GM23338 (cell line): ENCODE measurements around the gene BCL10. TPM values are rescaled to one million over a fixed set of nuclear protein-coding genes. Genes with fewer than 3 reads are reported as not detected.

Source experiments
- ATAC-seq: fragments of 200-7000 bp; cut with Tn5 transposase; 3 replicates; pipeline ENCODE4 v1.9.1; 2020
- DNase-seq: peaks from one replicate; pipeline ENCODE4 v3.0.0-alpha.2; 2015; ENCODE audit warnings: low spot score
- H2AFZ ChIP-seq: fragments of 200-600 bp; sonication (generic); 2 replicates; pipeline ENCODE4 v1.8.0; 2016; ENCODE audit warnings: antibody characterized with exemption, mild to moderate bottlenecking, moderate library complexity
- H3F3A ChIP-seq: fragments of 200-600 bp; sonication (generic); replicated peaks from 2 replicates; pipeline ENCODE4 v1.8.0; 2017; ENCODE audit warnings: antibody characterized with exemption, mixed run types, low read depth
- H3K27ac ChIP-seq: fragments of 200-600 bp; sonication (generic); 2 replicates; pipeline ENCODE4 v1.6.1; 2016; ENCODE audit warnings: low read depth
- H3K27me3 ChIP-seq: fragments of 200-600 bp; sonication (generic); 2 replicates; pipeline ENCODE4 v1.8.0; 2016; ENCODE audit warnings: mild to moderate bottlenecking, mixed run types, moderate library complexity; ENCODE audit not compliant: insufficient read depth
- H3K36me3 ChIP-seq: fragments of 200-600 bp; sonication (generic); 2 replicates; pipeline ENCODE4 v1.8.0; 2016; ENCODE audit warnings: mild to moderate bottlenecking; ENCODE audit not compliant: insufficient read depth
- H3K4me1 ChIP-seq: fragments of 200-600 bp; sonication (generic); 2 replicates; pipeline ENCODE4 v1.8.0; 2016; ENCODE audit warnings: mild to moderate bottlenecking, moderate library complexity; ENCODE audit not compliant: insufficient read depth
- H3K4me2 ChIP-seq: fragments of 200-600 bp; sonication (generic); 2 replicates; pipeline ENCODE4 v1.7.1; 2017; ENCODE audit warnings: mixed run types
- H3K4me3 ChIP-seq: fragments of 200-600 bp; sonication (generic); 2 replicates; pipeline ENCODE4 v1.6.1; 2016; ENCODE audit warnings: mixed run types
- H3K79me2 ChIP-seq: fragments of 200-600 bp; sonication (generic); replicated peaks from 2 replicates; pipeline ENCODE4 v1.8.0; 2017; ENCODE audit warnings: mild to moderate bottlenecking; ENCODE audit not compliant: insufficient read depth
- H3K9me2 ChIP-seq: fragments of 200-600 bp; sonication (generic); 2 replicates; pipeline ENCODE4 v1.8.0; 2017; ENCODE audit not compliant: insufficient read depth
- H4K20me1 ChIP-seq: fragments of 200-600 bp; sonication (generic); replicated peaks from 2 replicates; pipeline ENCODE4 v1.8.0; 2017; ENCODE audit warnings: mild to moderate bottlenecking; ENCODE audit not compliant: insufficient read depth
- H3K27ac Mint-ChIP-seq: 2 replicates; pipeline ENCODE4 v1.8.0; 2020; ENCODE audit warnings: inconsistent platforms, mild to moderate bottlenecking, moderate library complexity, mixed read lengths
- H3K27me3 Mint-ChIP-seq: 3 replicates; pipeline ENCODE4 v1.8.0; 2022; ENCODE audit warnings: low read depth, mild to moderate bottlenecking, moderate library complexity, mixed read lengths, inconsistent platforms; ENCODE audit not compliant: insufficient read depth, poor library complexity
- H3K36me3 Mint-ChIP-seq: 3 replicates; pipeline ENCODE4 v1.8.0; 2021; ENCODE audit warnings: low read depth, mild to moderate bottlenecking, inconsistent platforms, moderate library complexity, mixed read lengths
- H3K4me1 Mint-ChIP-seq: 3 replicates; pipeline ENCODE4 v1.8.0; 2020; ENCODE audit warnings: mild to moderate bottlenecking, inconsistent platforms, mixed read lengths
- H3K4me3 Mint-ChIP-seq: 3 replicates; pipeline ENCODE4 v1.8.0; 2021; ENCODE audit warnings: moderate library complexity, mild to moderate bottlenecking, inconsistent platforms, mixed read lengths
- H3K9me3 Mint-ChIP-seq: 3 replicates; pipeline ENCODE4 v1.8.0; 2020; ENCODE audit warnings: moderate library complexity, mild to moderate bottlenecking, inconsistent platforms, mixed read lengths
- CREB1 ChIP-seq: fragments of 250-450 bp; sonication (Bioruptor Pico); IDR thresholded peaks from 2 replicates; pipeline ENCODE4 v1.5.0; 2020; ENCODE audit warnings: low read depth, mild to moderate bottlenecking, moderate library complexity
- CTCF ChIP-seq, 2 experiments: fragments of 200-600 bp in 1 of 2; sonication (generic) in 1 of 2; conservative IDR thresholded peaks; 2 replicates each; pipeline versions ENCODE4 v1.5.1 to v1.6.1; 2016 to 2017; ENCODE audit warnings: antibody characterized with exemption in 2 of 2, low read depth in 2 of 2, mild to moderate bottlenecking in 2 of 2, moderate library complexity in 1 of 2
- ETS1 ChIP-seq: IDR thresholded peaks from 2 replicates; pipeline ENCODE4 v1.6.1; 2016; ENCODE audit warnings: antibody characterized with exemption
- EZH2 ChIP-seq: fragments of 200-600 bp; sonication (generic); IDR thresholded peaks from one replicate; pipeline ENCODE4 v1.8.0; 2017; ENCODE audit warnings: antibody characterized with exemption, mild to moderate bottlenecking, low read depth; ENCODE audit not compliant: unreplicated experiment
- EZH2phosphoT487 ChIP-seq: fragments of 200-600 bp; sonication (generic); IDR thresholded peaks from one replicate; pipeline ENCODE4 v1.8.1; 2018; ENCODE audit warnings: antibody characterized with exemption; ENCODE audit not compliant: unreplicated experiment
- JUNB ChIP-seq: IDR thresholded peaks from one replicate; pipeline ENCODE4 v1.6.1; 2016; ENCODE audit warnings: antibody characterized with exemption; ENCODE audit not compliant: unreplicated experiment
- POLR2AphosphoS5 ChIP-seq: IDR thresholded peaks from 2 replicates; pipeline ENCODE4 v1.6.1; 2016; ENCODE audit warnings: antibody characterized with exemption, low read depth
- STAT1 ChIP-seq: IDR thresholded peaks from one replicate; pipeline ENCODE4 v1.6.1; 2016; ENCODE audit warnings: antibody characterized with exemption; ENCODE audit not compliant: unreplicated experiment
- ZNF331 ChIP-seq: fragments of 250-450 bp; sonication (Bioruptor Pico); IDR thresholded peaks from 2 replicates; pipeline ENCODE4 v1.5.0; 2020; ENCODE audit warnings: low read depth, mild to moderate bottlenecking, moderate library complexity
- ZNF462 ChIP-seq: fragments of 250-450 bp; sonication (Bioruptor Pico); IDR thresholded peaks from 2 replicates; pipeline ENCODE4 v1.5.0; 2020; ENCODE audit warnings: mild to moderate bottlenecking, moderate library complexity
- polyA plus RNA-seq: library from polyadenylated mRNA; unstranded; fragments of >200 nt; fragmentation: Nextera tagmentation; extraction: Ambion mirVana; gene quantifications from 2 replicates; pipeline ENCODE4 v1.2.1, GENCODE V29; 2016
- total RNA-seq: library from RNA; depleted of rRNA; stranded (reverse); fragments of >200 nt; shearing (Covaris generic); gene quantifications from 2 replicates; pipeline ENCODE4 v1.2.3, GENCODE V29; 2014

The BCL10 gene
- total and polyA plus RNA-seq, 2 experiments from 2014 or later = 23.1 to 33.7 TPM

GRCh38 chr1:85230305-85230977, 46.0 kb downstream of the BCL10 start:
- Mint-ChIP-seq H3K9me3 (no peaks in the 10 kb centered on the region), H3K27me3 (peaks cover 4% of the 10 kb centered on the region), H3K4me3 (no peak overlapping the region), H3K36me3 (no peaks in the 10 kb centered on the region), H3K4me1 (peaks cover 15% of the 10 kb centered on the region), H3K27ac (no peak overlapping the region)
- Histone ChIP-seq H3K79me2 (no peaks in the 10 kb centered on the region), H3K27ac (no peak overlapping the region), H3K4me1 (peaks cover 12% of the 10 kb centered on the region), H4K20me1 (no peaks in the 10 kb centered on the region), H3K4me3 (no peak overlapping the region), H3K9me2 (no peaks in the 10 kb centered on the region), H3F3A (no peaks in the 10 kb centered on the region), H2AFZ (0 out of 2 replicates have a peak overlapping the region, but pooled peaks have one; percentile 72), H3K4me2 (no peak overlapping the region), H3K36me3 (no peaks in the 10 kb centered on the region), H3K27me3 (no peaks in the 10 kb centered on the region)
- DNase-seq (peak; percentile 60), ATAC-seq (peak; percentile 92)
- TF ChIP-seq EZH2phosphoT487 (no peak), CREB1 (CRISPR knock-in tag) (no peak), STAT1 (no peak), CTCF (conservative IDR thresholded peaks at IDR 0.05; ENCODE audit: low read depth in 2 of 2) (peak; percentile 58 to 62), ZNF331 (CRISPR knock-in tag) (no peak), EZH2 (no peak), POLR2AphosphoS5 (no peak), JUNB (no peak), ZNF462 (CRISPR knock-in tag) (peak; percentile 85), ETS1 (no peak)
